Activated CD4-positive, alpha-beta T cell treated with anti-CD3 and anti-CD28 coated beads for 36 hours (primary cell): Measurements from ENCODE around the gene CDC27. TPM values are rescaled to one million over a fixed set of nuclear protein-coding genes. Genes with fewer than 3 reads are reported as not detected.
"Not testable (repeated sequence)": the region's sequence is repeated elsewhere in the genome, so short reads cannot be mapped to it uniquely, and the experiment has no call there.

Experiments used
- ATAC-seq: fragments of 200-7000 bp; cut with Tn5 transposase; one replicate; pipeline ENCODE4 v1.10.0; 2021; ENCODE audit warnings: mild to moderate bottlenecking, moderate library complexity
- CTCF ChIA-PET: fragments of 350-600 bp; sonication (Branson Sonifier 250); formaldehyde crosslinking; loops from one replicate; lab custom pipeline; 2021; ENCODE audit warnings: antibody characterized with exemption; lab: Charles Lee
- POLR2A ChIA-PET: fragments of 350-600 bp; sonication (Branson Sonifier 250); formaldehyde crosslinking; loops from one replicate; lab custom pipeline; 2021; ENCODE audit warnings: antibody characterized with exemption, inconsistent platforms; lab: Charles Lee
- DNase-seq: peaks from one replicate; pipeline ENCODE4 v3.0.0-alpha.2; 2020
- H3K27ac Mint-ChIP-seq: one replicate; pipeline ENCODE4 v1.8.0; 2021; ENCODE audit warnings: mixed read lengths
- H3K27me3 Mint-ChIP-seq: one replicate; pipeline ENCODE4 v1.8.0; 2021; ENCODE audit warnings: mixed read lengths
- H3K36me3 Mint-ChIP-seq: one replicate; pipeline ENCODE4 v1.8.0; 2021; ENCODE audit warnings: low read depth, mixed read lengths
- H3K4me1 Mint-ChIP-seq: one replicate; pipeline ENCODE4 v1.8.0; 2021; ENCODE audit warnings: mixed read lengths
- H3K4me3 Mint-ChIP-seq: one replicate; pipeline ENCODE4 v1.8.0; 2021; ENCODE audit warnings: mild to moderate bottlenecking, moderate library complexity, mixed read lengths
- H3K9me3 Mint-ChIP-seq: one replicate; pipeline ENCODE4 v1.8.0; 2021; ENCODE audit warnings: low read depth, mixed read lengths
- intact Hi-C, 2 experiments: fragments of 100-400 bp; cut with DNase I in 1 of 2; cut with micrococcal nuclease in 1 of 2; formaldehyde crosslinking; loops; one replicate each; pipeline versions ENCODE4 v1.14.2 to v1.15.1; 2022 to 2024; cut with DNase I, micrococcal nuclease
- total RNA-seq, 2 experiments: library from RNA; stranded (reverse); gene quantifications; one replicate each; pipeline ENCODE4 v1.2.3, GENCODE V29; 2021

CDC27 gene
- total RNA-seq, 2 experiments from 2014 or later = 123 to 166 TPM

DNA sequence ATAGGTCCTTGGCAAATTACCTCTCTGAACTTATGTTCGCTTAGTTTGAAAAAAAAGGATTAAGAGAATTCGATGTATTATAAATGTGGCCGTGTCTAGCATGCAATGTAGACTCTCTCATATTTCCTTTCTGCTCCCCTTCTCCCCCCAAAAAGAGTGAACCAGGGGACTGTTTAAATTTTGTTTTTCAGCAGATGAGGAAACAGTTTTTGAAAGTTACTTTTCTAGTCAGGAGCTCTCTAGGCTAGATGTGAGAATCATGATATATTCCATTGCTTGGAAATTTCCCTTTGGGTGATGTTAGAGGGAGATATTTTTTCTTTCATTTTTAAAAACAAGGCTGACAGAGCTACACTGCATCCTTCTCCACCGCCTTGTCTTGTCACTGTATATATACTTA is 1.1 kb upstream of the CDC27 start:
- no peak overlapping the region for H3K27ac Mint-ChIP-seq
- POLR2A ChIA-PET = interaction anchor here (0.7 kb wide), 1 partner anchor 635 kb away, joined by 3 read pairs; no protein-coding TSS in a partner anchor
- peaks cover 29% of the 10 kb centered on the region for H3K4me1 Mint-ChIP-seq
- CTCF ChIA-PET = interaction anchor here (0.7 to 2.5 kb wide), 6 partner anchors 13 to 50 kb away, joined by 3 to 12 read pairs (median 4); no protein-coding TSS in a partner anchor
- intact Hi-C loops = no loop called here
- no peak for DNase-seq
- H3K36me3 Mint-ChIP-seq = peaks cover 9% of the 10 kb centered on the region
- no peaks in the 10 kb centered on the region for H3K9me3 Mint-ChIP-seq
- H3K4me3 Mint-ChIP-seq = peak overlapping the region; percentile 95
- H3K27me3 Mint-ChIP-seq = no peaks in the 10 kb centered on the region
- ATAC-seq = no peak

GRCh38 chr17:47189732-47190237 is 690 bp upstream of the CDC27 start:
- intact Hi-C loops = loop anchor here (1.0 to 10.0 kb wide), 6 partner anchors 15 to 533 kb away; partner anchors contain the start of genes KPNB1 (in 2 of the 2) and GOSR2 (in 1 of the 2)
- no peaks in the 10 kb centered on the region for H3K27me3 Mint-ChIP-seq
- POLR2A ChIA-PET = interaction anchor here (0.9 to 1.0 kb wide), 4 partner anchors 8 to 19 kb away, joined by 3 to 4 read pairs (median 3); partner anchors contain the start of gene MYL4

GRCh38 chr17:47188271-47188875 is 722 bp downstream of the CDC27 start:
- no peaks in the 10 kb centered on the region for H3K27me3 Mint-ChIP-seq
- ChIA-PET POLR2A (interaction anchor here (0.6 to 0.7 kb wide), 2 partner anchors 16 to 1100 kb away, joined by 3 to 4 read pairs; no protein-coding TSS in a partner anchor), CTCF (interaction anchor here (0.7 to 2.5 kb wide), 4 partner anchors 15 to 136 kb away, joined by 3 to 12 read pairs (median 4); no protein-coding TSS in a partner anchor)
- ATAC-seq = no peak
- H3K4me3 Mint-ChIP-seq = peak overlapping the region; percentile 95
- peak overlapping the region; percentile 95 for H3K27ac Mint-ChIP-seq
- peaks cover 11% of the 10 kb centered on the region for H3K36me3 Mint-ChIP-seq
- H3K9me3 Mint-ChIP-seq = no peaks in the 10 kb centered on the region
- H3K4me1 Mint-ChIP-seq = peaks cover 41% of the 10 kb centered on the region
- peak; percentile 47 for DNase-seq
- intact Hi-C loops = loop anchor here in 1 of 2 experiments (1.0 to 10.0 kb wide), 4 partner anchors 88 to 534 kb away; partner anchors contain the start of gene GOSR2

More at GRCh38 chr17:47189732-47190237, 690 bp upstream of the CDC27 start:
- H3K9me3 Mint-ChIP-seq = no peaks in the 10 kb centered on the region
- DNase-seq = no peak
- peaks cover 30% of the 10 kb centered on the region for H3K4me1 Mint-ChIP-seq
- H3K36me3 Mint-ChIP-seq = peaks cover 10% of the 10 kb centered on the region
- no peak for ATAC-seq
- CTCF ChIA-PET = interaction anchor here (0.6 to 2.5 kb wide), 10 partner anchors 13 to 1843 kb away, joined by 3 to 12 read pairs (median 3); no protein-coding TSS in a partner anchor
- H3K4me3 Mint-ChIP-seq = peak overlapping the region; percentile 95
- H3K27ac Mint-ChIP-seq = peak overlapping the region; percentile 95

DNA sequence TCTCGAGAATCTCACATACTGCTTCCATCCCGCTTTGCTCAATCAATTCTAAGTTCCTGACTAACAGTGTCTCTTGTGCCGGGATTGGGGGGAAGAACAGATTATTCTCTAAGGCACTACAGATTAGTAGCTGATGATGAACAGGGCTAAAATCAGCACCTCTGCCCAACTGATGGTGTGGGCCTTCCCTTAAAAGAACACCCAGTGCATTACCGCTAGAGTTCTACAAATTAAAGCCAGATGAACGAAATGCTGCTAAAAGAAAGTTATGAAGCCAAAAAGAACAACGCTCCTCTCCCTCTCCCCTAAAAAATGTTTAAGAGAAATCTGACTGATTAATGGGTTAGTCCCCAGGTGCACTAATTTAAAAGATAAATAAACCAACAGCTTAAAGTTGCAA is 4.4 kb downstream of the CDC27 start:
- ChIA-PET POLR2A (no interaction called here), CTCF (interaction anchor here (0.7 to 1.2 kb wide), 2 partner anchors 16 to 34 kb away, joined by 3 to 6 read pairs; no protein-coding TSS in a partner anchor)
- Mint-ChIP-seq H3K36me3 (peaks cover 19% of the 10 kb centered on the region), H3K27ac (no peak overlapping the region), H3K27me3 (no peaks in the 10 kb centered on the region), H3K4me1 (peaks cover 51% of the 10 kb centered on the region), H3K4me3 (no peak overlapping the region), H3K9me3 (no peaks in the 10 kb centered on the region)
- DNase-seq (no peak), ATAC-seq (no peak)
- intact Hi-C loops = loop anchor here in 1 of 2 experiments (5.0 to 10.0 kb wide), 3 partner anchors 117 to 538 kb away; partner anchors contain the start of gene GOSR2

- not testable (repeated sequence) for H3K27ac Mint-ChIP-seq, ATAC-seq, DNase-seq, H3K4me3 Mint-ChIP-seq, H3K27me3 Mint-ChIP-seq, H3K9me3 Mint-ChIP-seq
- H3K4me1 Mint-ChIP-seq = peaks cover 50% of the 10 kb centered on the region
- peaks cover 28% of the 10 kb centered on the region for H3K36me3 Mint-ChIP-seq
- ChIA-PET CTCF (interaction anchor here (0.6 to 0.8 kb wide), 3 partner anchors 16 to 95 kb away, joined by 3 to 4 read pairs (median 3); no protein-coding TSS in a partner anchor), POLR2A (interaction anchor here (0.6 to 0.7 kb wide), 2 partner anchors 9 to 25 kb away, joined by 3 read pairs; no protein-coding TSS in a partner anchor)
- intact Hi-C loops = loop anchor here in 1 of 2 experiments (10.0 kb wide), 1 partner anchor 256 kb away; the partner anchor contains the start of gene GOSR2
Observed at GRCh38 chr17:47180988-47181387, 8.1 kb downstream of the CDC27 start.

DNA sequence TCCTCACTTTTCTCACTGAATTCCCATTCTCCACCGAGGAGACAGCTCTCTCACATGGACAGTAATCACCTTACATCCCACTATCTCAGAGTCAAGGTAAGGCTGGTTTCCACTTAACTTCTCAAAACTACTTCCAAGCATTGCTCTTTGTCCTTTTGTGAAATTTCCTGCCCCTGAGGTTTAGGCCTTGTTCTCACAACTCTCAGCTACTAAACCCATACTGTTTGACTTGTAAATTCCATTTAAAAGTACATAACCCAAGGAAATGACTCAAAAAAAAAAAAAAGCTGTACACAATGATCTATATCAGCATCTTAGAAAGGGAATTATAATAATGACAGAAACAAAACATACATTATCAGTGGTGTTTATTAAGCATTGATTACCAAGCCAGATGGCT is 8.8 kb downstream of the CDC27 start:
- CTCF ChIA-PET = interaction anchor here (0.6 kb wide), 1 partner anchor 94 kb away, joined by 3 read pairs; no protein-coding TSS in a partner anchor
- H3K9me3 Mint-ChIP-seq = no peaks in the 10 kb centered on the region

GRCh38 chr17:47179141-47179540 is 10.0 kb downstream of the CDC27 start:
- Mint-ChIP-seq H3K4me1 (peaks cover 45% of the 10 kb centered on the region), H3K9me3 (no peaks in the 10 kb centered on the region), H3K36me3 (peaks cover 29% of the 10 kb centered on the region), H3K27me3 (no peaks in the 10 kb centered on the region), H3K4me3 (no peak overlapping the region), H3K27ac (no peak overlapping the region)
- no peak for ATAC-seq
- ChIA-PET CTCF (no interaction called here), POLR2A (no interaction called here)
- intact Hi-C loops = no loop called here
- DNase-seq = no peak

More for the DNA sequence above, 8.8 kb downstream of the CDC27 start:
- Mint-ChIP-seq H3K4me1 (peaks cover 48% of the 10 kb centered on the region), H3K4me3 (no peak overlapping the region), H3K36me3 (peaks cover 26% of the 10 kb centered on the region), H3K27ac (no peak overlapping the region), H3K27me3 (no peaks in the 10 kb centered on the region)
- DNase-seq = no peak
- intact Hi-C loops = loop anchor here in 1 of 2 experiments (10.0 kb wide), 1 partner anchor 256 kb away; the partner anchor contains the start of gene GOSR2
- ATAC-seq = no peak
- POLR2A ChIA-PET = interaction anchor here (0.6 to 0.7 kb wide), 2 partner anchors 24 to 54 kb away, joined by 3 to 5 read pairs; no protein-coding TSS in a partner anchor

- H3K27me3 Mint-ChIP-seq = no peaks in the 10 kb centered on the region
- CTCF ChIA-PET = interaction anchor here (0.8 kb wide), 1 partner anchor 9 kb away, joined by 3 read pairs; no protein-coding TSS in a partner anchor
- peaks cover 40% of the 10 kb centered on the region for H3K4me1 Mint-ChIP-seq
- peaks cover 29% of the 10 kb centered on the region for H3K36me3 Mint-ChIP-seq
- H3K9me3 Mint-ChIP-seq = no peaks in the 10 kb centered on the region
- DNase-seq = no peak
- H3K4me3 Mint-ChIP-seq = no peak overlapping the region
- intact Hi-C loops = no loop called here
- POLR2A ChIA-PET = no interaction called here
- no peak overlapping the region for H3K27ac Mint-ChIP-seq
- no peak for ATAC-seq
Observed at GRCh38 chr17:47177261-47177660, 11.8 kb downstream of the CDC27 start.

DNA sequence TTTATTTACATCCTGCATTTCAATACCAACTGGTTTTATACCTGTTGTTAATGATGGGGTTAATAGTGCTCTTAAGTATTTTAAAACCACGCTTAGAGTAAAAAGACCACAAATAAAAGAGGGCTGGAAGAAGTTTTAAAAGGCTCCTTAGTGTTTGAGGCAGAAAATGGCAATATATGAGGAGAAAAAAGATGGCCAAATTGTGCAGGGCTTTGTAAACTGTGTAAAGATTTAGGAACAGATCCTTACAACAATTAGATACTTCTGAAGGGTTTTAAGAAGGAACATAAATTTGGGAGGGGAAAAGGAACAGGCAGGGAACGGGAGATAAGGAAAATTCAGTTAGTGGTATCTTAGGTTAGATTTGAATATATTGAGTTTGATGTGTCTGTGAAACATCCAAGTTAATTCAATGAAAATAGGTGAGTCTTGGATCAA is 12.7 kb downstream of the CDC27 start:
- intact Hi-C loops = no loop called here
- ChIA-PET CTCF (no interaction called here), POLR2A (no interaction called here)
- no peaks in the 10 kb centered on the region for H3K9me3 Mint-ChIP-seq
- H3K4me3 Mint-ChIP-seq = no peak overlapping the region
- DNase-seq (no peak), ATAC-seq (no peak)
- H3K27ac Mint-ChIP-seq = no peak overlapping the region
- H3K27me3 Mint-ChIP-seq = no peaks in the 10 kb centered on the region
- peaks cover 30% of the 10 kb centered on the region for H3K36me3 Mint-ChIP-seq
- peaks cover 35% of the 10 kb centered on the region for H3K4me1 Mint-ChIP-seq

DNA sequence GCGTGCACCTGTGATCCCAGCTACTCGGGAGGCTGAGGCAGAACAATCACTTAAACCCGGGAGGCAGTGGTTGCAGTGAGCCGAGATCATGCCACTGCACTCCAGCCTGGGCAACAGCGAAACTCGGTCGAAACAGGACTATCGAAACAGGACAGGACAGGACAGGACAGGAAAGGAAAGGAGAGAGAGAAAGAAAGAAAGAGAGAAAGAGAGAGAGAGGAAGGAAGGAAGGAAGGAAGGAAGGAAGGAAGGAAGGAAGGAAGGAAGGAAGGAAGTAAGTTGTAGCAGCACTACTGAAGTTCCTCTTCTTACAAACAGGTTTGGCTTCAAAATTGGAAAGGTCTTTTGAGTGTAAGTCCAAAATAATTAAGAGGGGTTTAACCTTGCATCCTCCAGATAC is 14.3 kb downstream of the CDC27 start:
- ATAC-seq, intact Hi-C loops, H3K4me3 Mint-ChIP-seq, H3K27ac Mint-ChIP-seq, DNase-seq, H3K27me3 Mint-ChIP-seq, H3K9me3 Mint-ChIP-seq, POLR2A ChIA-PET: not testable (repeated sequence)
- Mint-ChIP-seq H3K4me1 (peaks cover 30% of the 10 kb centered on the region), H3K36me3 (peaks cover 26% of the 10 kb centered on the region)
- CTCF ChIA-PET = interaction anchor here (0.6 kb wide), 1 partner anchor 232 kb away, joined by 3 read pairs; no protein-coding TSS in a partner anchor
